ENCODE results near the gene RPUSD4.

GRCh38 chr11:126193038-126193478 lies 18.4 kb downstream of the RPUSD4 start:
- TF ChIP-seq CTCF (IDR thresholded peaks at IDR 0.05) (no peak), EP300 (IDR thresholded peaks at IDR 0.05) (no peak)
